ENCODE data around the gene KIF1B. TPM values are rescaled to one million over a fixed set of nuclear protein-coding genes. Genes with fewer than 3 reads are reported as not detected.
A peak's percentile ranks its signal among the peaks of the same experiment; 100 is the strongest.

Gene KIF1B
- total RNA-seq, 1 experiment from 2014 or later: 70.1 TPM

GRCh38 chr1:10229903-10230302 lies 19.5 kb downstream of the KIF1B start:
- ChIA-PET CTCF (interaction anchor here (0.7 kb wide), 1 partner anchor 510 kb away, joined by 3 read pairs; no protein-coding TSS in a partner anchor), POLR2A (no interaction called here)
- TF ChIP-seq NFE2L1 (CRISPR knock-in tag; IDR thresholded peaks at IDR 0.05): no peak
- TF ChIP-seq, protein P1, sequence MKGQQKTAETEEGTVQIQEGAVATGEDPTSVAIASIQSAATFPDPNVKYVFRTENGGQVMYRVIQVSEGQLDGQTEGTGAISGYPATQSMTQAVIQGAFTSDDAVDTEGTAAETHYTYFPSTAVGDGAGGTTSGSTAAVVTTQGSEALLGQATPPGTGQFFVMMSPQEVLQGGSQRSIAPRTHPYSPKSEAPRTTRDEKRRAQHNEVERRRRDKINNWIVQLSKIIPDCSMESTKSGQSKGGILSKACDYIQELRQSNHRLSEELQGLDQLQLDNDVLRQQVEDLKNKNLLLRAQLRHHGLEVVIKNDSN (CRISPR knock-in tag; IDR thresholded peaks at IDR 0.05): no peak
- no peak for TF ChIP-seq ETV6 (CRISPR knock-in tag; IDR thresholded peaks at IDR 0.05)
- Mint-ChIP-seq H3K4me3 (no peak overlapping the region), H3K27me3 (ENCODE audit: low read depth) (no peaks in the 10 kb centered on the region; the same call in 1 of the 2 replicates), H3K4me1 (no peaks in the 10 kb centered on the region), H3K36me3 (peaks cover 9% of the 10 kb centered on the region), H3K27ac (peak overlapping the region; percentile 28; the same call in 1 of the 2 replicates), H3K9me3 (peaks cover 8% of the 10 kb centered on the region)
- ATAC-seq (no peak), DNase-seq (ENCODE audit: low spot score) (no peak)

GRCh38 chr1:10232163-10232562 lies 21.8 kb downstream of the KIF1B start:
- Mint-ChIP-seq H3K9me3 (no peaks in the 10 kb centered on the region), H3K27me3 (ENCODE audit: low read depth) (no peaks in the 10 kb centered on the region), H3K4me1 (no peaks in the 10 kb centered on the region), H3K27ac (no peak overlapping the region), H3K4me3 (no peak overlapping the region), H3K36me3 (peaks cover 7% of the 10 kb centered on the region)
- no peak for TF ChIP-seq ESRRA (CRISPR knock-in tag; IDR thresholded peaks at IDR 0.05; ENCODE audit: borderline replicate concordance)
- no peak for TF ChIP-seq ZBTB43 (CRISPR knock-in tag; IDR thresholded peaks at IDR 0.05)
- TF ChIP-seq PRRX2 (CRISPR knock-in tag; IDR thresholded peaks at IDR 0.05): no peak
- TF ChIP-seq, protein P2, sequence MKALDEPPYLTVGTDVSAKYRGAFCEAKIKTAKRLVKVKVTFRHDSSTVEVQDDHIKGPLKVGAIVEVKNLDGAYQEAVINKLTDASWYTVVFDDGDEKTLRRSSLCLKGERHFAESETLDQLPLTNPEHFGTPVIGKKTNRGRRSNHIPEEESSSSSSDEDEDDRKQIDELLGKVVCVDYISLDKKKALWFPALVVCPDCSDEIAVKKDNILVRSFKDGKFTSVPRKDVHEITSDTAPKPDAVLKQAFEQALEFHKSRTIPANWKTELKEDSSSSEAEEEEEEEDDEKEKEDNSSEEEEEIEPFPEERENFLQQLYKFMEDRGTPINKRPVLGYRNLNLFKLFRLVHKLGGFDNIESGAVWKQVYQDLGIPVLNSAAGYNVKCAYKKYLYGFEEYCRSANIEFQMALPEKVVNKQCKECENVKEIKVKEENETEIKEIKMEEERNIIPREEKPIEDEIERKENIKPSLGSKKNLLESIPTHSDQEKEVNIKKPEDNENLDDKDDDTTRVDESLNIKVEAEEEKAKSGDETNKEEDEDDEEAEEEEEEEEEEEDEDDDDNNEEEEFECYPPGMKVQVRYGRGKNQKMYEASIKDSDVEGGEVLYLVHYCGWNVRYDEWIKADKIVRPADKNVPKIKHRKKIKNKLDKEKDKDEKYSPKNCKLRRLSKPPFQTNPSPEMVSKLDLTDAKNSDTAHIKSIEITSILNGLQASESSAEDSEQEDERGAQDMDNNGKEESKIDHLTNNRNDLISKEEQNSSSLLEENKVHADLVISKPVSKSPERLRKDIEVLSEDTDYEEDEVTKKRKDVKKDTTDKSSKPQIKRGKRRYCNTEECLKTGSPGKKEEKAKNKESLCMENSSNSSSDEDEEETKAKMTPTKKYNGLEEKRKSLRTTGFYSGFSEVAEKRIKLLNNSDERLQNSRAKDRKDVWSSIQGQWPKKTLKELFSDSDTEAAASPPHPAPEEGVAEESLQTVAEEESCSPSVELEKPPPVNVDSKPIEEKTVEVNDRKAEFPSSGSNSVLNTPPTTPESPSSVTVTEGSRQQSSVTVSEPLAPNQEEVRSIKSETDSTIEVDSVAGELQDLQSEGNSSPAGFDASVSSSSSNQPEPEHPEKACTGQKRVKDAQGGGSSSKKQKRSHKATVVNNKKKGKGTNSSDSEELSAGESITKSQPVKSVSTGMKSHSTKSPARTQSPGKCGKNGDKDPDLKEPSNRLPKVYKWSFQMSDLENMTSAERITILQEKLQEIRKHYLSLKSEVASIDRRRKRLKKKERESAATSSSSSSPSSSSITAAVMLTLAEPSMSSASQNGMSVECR (CRISPR knock-in tag; IDR thresholded peaks at IDR 0.05; ENCODE audit: borderline replicate concordance): no peak
- no peak for TF ChIP-seq SMAD4 (CRISPR knock-in tag; IDR thresholded peaks at IDR 0.05)
- no peak for TF ChIP-seq GABPB1 (CRISPR knock-in tag; IDR thresholded peaks at IDR 0.05)
- TF ChIP-seq SP1 (CRISPR knock-in tag; conservative IDR thresholded peaks at IDR 0.05): no peak
- TF ChIP-seq, protein P3, sequence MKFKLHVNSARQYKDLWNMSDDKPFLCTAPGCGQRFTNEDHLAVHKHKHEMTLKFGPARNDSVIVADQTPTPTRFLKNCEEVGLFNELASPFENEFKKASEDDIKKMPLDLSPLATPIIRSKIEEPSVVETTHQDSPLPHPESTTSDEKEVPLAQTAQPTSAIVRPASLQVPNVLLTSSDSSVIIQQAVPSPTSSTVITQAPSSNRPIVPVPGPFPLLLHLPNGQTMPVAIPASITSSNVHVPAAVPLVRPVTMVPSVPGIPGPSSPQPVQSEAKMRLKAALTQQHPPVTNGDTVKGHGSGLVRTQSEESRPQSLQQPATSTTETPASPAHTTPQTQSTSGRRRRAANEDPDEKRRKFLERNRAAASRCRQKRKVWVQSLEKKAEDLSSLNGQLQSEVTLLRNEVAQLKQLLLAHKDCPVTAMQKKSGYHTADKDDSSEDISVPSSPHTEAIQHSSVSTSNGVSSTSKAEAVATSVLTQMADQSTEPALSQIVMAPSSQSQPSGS (CRISPR knock-in tag; IDR thresholded peaks at IDR 0.05; ENCODE audit: borderline replicate concordance, low read depth): no peak
- TF ChIP-seq GRHL2 (CRISPR knock-in tag; IDR thresholded peaks at IDR 0.05; ENCODE audit: insufficient replicate concordance, severe bottlenecking): no peak
- TF ChIP-seq ZNF423 (CRISPR knock-in tag; IDR thresholded peaks at IDR 0.05): no peak
- no peak for TF ChIP-seq SOX15 (CRISPR knock-in tag; IDR thresholded peaks at IDR 0.05)
- ATAC-seq: no peak
- CTCF ChIA-PET: no interaction called here
- DNase-seq (ENCODE audit: low spot score): no peak
- POLR2A ChIA-PET: no interaction called here

- no peak for DNase-seq (ENCODE audit: low spot score)
- ChIA-PET POLR2A (no interaction called here), CTCF (no interaction called here)
- H3K27ac Mint-ChIP-seq: peak overlapping the region; percentile 59; the same call in 1 of the 2 replicates
- H3K27me3 Mint-ChIP-seq (ENCODE audit: low read depth): no peaks in the 10 kb centered on the region
- ATAC-seq: no peak
- peaks cover 9% of the 10 kb centered on the region for H3K36me3 Mint-ChIP-seq
- no peak overlapping the region for H3K4me3 Mint-ChIP-seq
- no peaks in the 10 kb centered on the region for H3K4me1 Mint-ChIP-seq
- H3K9me3 Mint-ChIP-seq: no peaks in the 10 kb centered on the region
- TF ChIP-seq NR1H2 (CRISPR knock-in tag; IDR thresholded peaks at IDR 0.05): no peak
- TF ChIP-seq, protein P4, sequence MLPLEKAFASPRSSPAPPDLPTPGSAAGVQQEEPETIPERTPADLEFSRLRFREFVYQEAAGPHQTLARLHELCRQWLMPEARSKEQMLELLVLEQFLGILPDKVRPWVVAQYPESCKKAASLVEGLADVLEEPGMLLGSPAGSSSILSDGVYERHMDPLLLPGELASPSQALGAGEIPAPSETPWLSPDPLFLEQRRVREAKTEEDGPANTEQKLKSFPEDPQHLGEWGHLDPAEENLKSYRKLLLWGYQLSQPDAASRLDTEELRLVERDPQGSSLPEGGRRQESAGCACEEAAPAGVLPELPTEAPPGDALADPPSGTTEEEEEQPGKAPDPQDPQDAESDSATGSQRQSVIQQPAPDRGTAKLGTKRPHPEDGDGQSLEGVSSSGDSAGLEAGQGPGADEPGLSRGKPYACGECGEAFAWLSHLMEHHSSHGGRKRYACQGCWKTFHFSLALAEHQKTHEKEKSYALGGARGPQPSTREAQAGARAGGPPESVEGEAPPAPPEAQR (CRISPR knock-in tag; IDR thresholded peaks at IDR 0.05): no peak
- no peak for TF ChIP-seq ZNF263 (CRISPR knock-in tag; IDR thresholded peaks at IDR 0.05; ENCODE audit: low read depth)
- TF ChIP-seq, protein P3 (CRISPR knock-in tag; IDR thresholded peaks at IDR 0.05; ENCODE audit: borderline replicate concordance, low read depth): no peak
- TF ChIP-seq ZNF396 (CRISPR knock-in tag; IDR thresholded peaks at IDR 0.05; ENCODE audit: borderline replicate concordance): no peak
- no peak for TF ChIP-seq CREB1 (CRISPR knock-in tag; IDR thresholded peaks at IDR 0.05)
- TF ChIP-seq SOX15 (CRISPR knock-in tag; IDR thresholded peaks at IDR 0.05): no peak
- no peak for TF ChIP-seq CBFB (CRISPR knock-in tag; IDR thresholded peaks at IDR 0.05; ENCODE audit: low read depth)
Observed at GRCh38 chr1:10236405-10237156, 26.2 kb downstream of the KIF1B start.
